ENCODE data around the gene UGT1A3.

Gene UGT1A3

DNA sequence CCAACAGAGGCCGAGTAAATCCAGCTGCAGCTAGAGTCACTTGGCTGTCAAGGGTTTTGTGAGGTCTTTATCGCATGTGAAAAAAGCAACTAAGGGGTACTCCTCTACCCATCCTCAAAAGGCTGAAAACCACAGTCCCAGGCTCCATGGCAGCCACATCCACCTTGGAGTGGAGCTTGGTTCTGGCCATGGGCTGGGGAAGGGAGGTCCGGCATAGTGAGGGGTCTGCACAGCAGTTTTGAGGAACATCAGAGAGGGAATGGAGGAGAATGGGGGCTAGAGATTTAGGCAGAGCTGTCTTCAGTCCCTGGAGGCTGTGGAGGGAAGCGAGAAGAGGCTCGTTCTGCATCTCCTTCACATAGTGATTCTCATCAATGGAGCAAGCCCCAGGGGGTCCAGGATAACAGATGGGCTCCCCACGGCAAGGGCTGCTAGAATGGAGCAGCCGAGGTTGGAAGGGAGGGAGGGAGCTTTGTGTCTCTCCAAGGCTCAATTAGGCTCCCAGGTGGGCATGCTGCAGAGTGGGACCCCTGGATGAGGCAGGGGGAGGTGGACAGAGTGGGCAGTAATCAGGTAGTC lies 70.3 kb downstream of the UGT1A3 start:
- no peak for DNase-seq

GRCh38 chr2:233799716-233800115 lies 70.9 kb downstream of the UGT1A3 start:
- no peak for DNase-seq

DNA sequence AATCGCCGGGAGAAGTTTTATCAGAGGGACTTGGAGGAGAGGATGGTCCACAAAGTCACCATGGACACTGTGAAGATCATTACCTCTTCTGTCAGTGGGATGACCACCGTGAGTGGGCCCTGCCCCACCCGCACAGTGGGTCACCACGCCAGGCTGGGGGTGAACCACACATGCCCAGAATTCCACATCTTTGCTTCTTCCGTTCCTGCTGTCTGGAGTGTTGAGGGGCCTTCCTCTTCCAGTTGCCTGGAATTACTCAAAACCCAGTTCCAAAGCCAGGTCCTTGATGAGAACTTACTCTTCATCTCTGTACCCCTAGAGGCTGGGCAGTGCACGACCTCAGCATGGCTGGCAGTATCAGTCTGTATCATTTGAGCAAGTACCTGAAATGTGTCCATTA lies 71.4 kb downstream of the UGT1A3 start:
- DNase-seq: no peak

DNA sequence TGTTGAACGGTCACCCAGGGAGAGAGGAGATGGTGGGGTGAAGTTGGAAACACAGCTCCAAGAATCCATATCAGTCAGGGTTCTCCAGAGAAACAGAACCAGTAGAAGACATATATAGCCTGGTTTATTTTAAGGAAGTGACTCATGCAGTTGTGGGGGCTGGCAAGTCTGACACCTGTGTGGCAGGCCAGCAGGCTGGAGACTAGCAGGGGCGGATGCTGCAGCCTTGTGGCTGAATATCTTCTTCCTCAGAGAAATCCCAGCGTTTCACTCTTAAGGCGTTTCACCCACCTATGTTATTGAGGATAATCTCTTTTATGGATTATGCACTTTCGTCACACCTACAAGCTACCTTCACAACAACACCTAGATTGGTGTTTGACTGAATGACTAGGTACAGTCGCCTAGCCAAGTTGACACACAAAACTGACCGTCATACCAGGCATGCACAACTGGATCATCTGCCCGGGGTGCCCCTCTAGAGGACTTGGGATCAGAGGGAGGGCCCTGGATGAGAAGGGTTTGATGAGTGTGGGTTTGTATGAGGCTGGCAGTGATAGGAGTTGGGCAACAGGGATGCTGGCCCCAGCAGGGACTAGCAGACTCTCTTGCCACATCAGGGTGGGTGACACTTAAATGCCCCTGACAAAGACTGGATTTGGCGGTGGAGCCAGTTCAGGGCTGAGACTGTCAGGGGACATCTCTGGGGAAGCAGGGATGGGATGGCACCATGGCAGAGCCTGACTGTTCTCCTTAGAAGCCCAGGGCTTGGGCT lies 72.7 kb downstream of the UGT1A3 start:
- DNase-seq: no peak

DNA sequence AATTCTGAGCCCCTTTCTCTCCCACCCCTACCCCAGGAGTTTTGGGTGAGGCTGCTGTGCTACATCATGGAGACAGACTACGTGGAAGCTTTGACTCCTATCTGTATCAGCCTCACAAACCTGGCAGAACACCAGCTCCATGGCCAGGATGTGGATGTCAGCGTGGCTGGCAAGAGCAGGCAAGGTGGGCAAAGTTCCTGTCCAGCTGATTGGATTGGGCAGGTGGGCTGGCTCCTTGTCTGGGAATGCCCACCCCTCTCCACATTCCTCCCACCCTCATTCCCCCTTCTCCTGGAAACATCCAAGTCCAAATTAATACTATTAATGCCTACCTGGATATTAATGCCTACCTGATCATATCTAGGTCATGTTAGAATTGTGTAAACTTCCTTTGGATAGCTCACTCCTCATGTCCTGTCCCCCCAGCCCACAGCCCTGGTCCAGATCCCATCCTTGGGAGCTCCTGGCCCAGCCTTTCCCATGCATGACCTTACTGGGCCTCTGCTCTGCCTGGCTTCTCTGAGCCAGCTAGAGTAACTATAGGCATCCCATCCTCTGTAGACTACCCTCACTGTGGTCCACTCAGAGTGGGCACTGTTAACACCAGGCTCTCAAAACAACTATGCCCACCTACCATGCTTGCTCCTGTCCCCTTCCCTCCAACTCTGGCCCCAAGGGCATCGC lies 73.4 kb downstream of the UGT1A3 start:
- DNase-seq: no peak

DNA sequence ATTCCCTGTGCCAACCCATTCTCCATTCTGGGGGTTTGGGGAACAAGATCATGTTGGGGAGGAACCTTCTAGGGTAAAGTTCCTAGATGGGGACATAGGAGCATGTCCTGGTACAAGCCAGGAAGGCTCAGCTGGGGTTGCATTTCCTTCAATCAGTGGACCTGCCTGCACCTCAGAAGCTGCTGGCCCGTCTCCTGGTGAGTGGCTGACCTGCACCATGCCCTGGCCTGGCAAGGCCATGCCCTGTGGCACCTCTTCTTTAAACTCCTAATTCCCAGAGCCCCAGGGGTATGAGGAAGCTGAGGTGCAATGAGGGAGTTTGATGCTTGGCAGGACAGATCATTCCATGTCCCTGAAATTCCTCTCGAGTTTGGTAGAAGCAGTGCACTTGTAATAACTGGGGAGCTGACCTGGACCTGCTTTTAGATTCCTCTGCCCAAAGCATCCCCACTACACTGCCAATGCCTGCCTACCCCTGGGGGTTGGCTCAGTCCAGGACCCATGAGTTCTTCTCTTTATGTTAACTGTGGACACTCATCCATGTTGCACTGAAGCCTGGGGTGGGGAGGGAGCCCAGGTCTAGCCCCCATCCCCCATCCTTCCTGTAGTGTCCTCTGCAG lies 74.6 kb downstream of the UGT1A3 start:
- no peak for DNase-seq

DNA sequence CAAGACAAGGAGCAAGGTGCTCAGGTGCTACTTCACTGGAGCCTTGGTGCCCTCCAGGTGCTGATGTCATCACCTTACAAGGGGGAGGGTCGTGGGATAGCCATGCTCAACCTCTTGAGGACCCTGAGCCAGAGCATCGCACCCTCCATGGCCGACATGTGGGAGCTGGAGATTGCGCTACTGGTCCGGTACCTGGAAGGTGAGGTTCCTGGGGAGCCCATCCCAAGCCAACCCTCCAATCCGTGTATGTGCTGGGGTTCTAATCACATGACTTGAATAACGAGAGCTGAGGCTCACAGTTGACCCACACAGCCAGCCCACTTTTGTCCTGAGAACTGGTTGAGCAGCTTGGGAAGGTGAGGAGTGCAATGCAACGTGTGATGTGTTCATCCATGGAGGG lies 75.2 kb downstream of the UGT1A3 start:
- DNase-seq: no peak

DNA sequence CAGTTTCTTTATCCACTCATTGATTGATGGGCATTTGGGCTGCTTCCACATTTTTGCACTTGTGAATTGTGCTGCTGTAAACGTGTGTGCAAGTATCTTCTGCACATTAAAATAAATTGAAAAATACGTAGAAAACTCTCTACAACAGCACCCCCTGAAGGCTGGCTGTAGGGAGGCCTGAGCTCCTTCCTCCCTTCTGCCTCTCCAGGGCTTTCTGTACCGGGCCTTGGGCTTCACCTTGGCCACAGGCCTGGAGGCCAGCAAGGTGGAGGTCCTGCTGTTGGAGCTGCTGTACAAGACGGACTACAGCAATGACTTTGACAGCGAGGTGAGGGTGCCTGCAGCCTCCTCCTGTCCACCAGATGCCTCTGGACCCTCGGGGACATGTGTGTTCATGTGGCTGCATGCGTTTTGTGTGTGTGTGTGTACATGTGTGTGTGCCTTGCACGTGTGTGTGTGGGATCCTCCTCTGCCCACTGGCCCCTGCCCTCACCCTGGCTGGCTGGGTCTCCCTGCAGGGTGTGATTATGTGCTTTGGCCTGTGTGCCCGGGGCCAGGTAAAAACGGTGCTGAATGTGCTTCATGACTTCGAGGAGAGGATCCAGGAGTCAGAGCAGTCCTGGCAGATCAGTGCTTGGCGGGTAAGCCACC lies 78.5 kb downstream of the UGT1A3 start:
- peak; percentile 11 for DNase-seq

GRCh38 chr2:233807966-233808935 lies 79.4 kb downstream of the UGT1A3 start:
- peak; percentile 2 for DNase-seq

GRCh38 chr2:233810385-233810784 lies 81.5 kb downstream of the UGT1A3 start:
- DNase-seq: no peak

DNA sequence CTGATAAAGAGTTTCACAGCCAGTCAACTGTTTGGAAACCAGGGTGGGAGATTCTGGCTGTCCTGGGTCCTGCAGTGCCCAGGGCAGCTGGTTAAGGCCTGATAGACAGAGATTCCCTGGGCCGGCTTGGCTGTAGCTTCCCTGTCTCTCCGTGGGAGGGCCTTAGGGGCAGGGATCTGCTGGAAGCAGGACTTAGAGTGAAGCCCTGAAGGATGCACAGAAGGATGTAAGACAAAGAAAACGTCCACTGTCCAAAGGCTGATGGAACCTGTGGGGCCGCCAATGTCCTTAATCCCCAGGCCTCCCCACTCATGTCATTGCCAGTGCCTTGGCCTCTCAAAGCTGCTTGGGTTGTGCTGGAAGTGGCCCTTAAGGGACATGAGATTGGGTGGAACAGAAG lies 82.2 kb downstream of the UGT1A3 start:
- DNase-seq: no peak

- DNase-seq: no peak
Observed at GRCh38 chr2:233811732-233812131, 82.9 kb downstream of the UGT1A3 start.

- DNase-seq: no peak
Observed at GRCh38 chr2:233813236-233814055, 84.6 kb downstream of the UGT1A3 start.

- DNase-seq: peak; percentile 49
Observed at GRCh38 chr2:233814056-233814835, 85.4 kb downstream of the UGT1A3 start.

- no peak for DNase-seq
Observed at GRCh38 chr2:233815861-233816260, 87.0 kb downstream of the UGT1A3 start.

DNA sequence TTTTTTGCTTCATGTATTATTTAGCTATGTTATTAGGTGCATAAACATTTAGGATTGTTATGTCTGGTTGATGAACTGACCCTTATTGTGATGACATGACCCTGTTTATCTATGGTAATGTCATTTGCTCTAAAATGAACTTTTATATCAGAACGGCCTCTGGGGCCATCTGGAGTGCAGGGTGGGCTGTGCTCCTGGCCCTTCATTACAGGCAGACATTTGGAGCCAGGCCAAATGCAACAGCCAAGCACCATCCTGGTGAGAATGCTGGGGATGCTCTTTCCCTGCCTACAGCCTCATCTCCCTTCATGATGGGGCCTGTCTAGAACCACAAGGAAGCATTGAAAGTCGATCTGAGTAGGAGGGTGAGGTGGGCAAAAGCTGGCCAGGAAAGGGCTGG lies 87.5 kb downstream of the UGT1A3 start:
- DNase-seq: no peak

- no peak for DNase-seq
Observed at GRCh38 chr2:233816771-233817170, 87.9 kb downstream of the UGT1A3 start.

- no peak for DNase-seq
Observed at GRCh38 chr2:233817361-233817911, 88.6 kb downstream of the UGT1A3 start.

GRCh38 chr2:233817995-233818638 lies 89.3 kb downstream of the UGT1A3 start:
- no peak for DNase-seq

Data from 8988T (cell line).